ENCODE measurements around the gene MBNL2.

GRCh38 chr13:97426695-97427094, 204.6 kb downstream of the MBNL2 start:
- no peak for TF ChIP-seq EZH2 (optimal IDR thresholded peaks at IDR 0.05; ENCODE audit: low read depth, low read length)
- TF ChIP-seq CTCF (IDR thresholded peaks at IDR 0.05; ENCODE audit: low read length): no peak

Data from MM.1S (cell line).